GM23338 (cell line): Measurements from ENCODE around the gene MAP4K1. TPM values are rescaled to one million over a fixed set of nuclear protein-coding genes. Genes with fewer than 3 reads are reported as not detected.

Experiments used
- ATAC-seq: fragments of 200-7000 bp; cut with Tn5 transposase; 3 replicates; pipeline ENCODE4 v1.9.1; 2020
- DNase-seq: peaks from one replicate; pipeline ENCODE4 v3.0.0-alpha.2; 2015; ENCODE audit warnings: low spot score
- H2AFZ ChIP-seq: fragments of 200-600 bp; sonication (generic); 2 replicates; pipeline ENCODE4 v1.8.0; 2016; ENCODE audit warnings: antibody characterized with exemption, mild to moderate bottlenecking, moderate library complexity
- H3F3A ChIP-seq: fragments of 200-600 bp; sonication (generic); replicated peaks from 2 replicates; pipeline ENCODE4 v1.8.0; 2017; ENCODE audit warnings: antibody characterized with exemption, mixed run types, low read depth
- H3K27ac ChIP-seq: fragments of 200-600 bp; sonication (generic); 2 replicates; pipeline ENCODE4 v1.6.1; 2016; ENCODE audit warnings: low read depth
- H3K27me3 ChIP-seq: fragments of 200-600 bp; sonication (generic); 2 replicates; pipeline ENCODE4 v1.8.0; 2016; ENCODE audit warnings: mild to moderate bottlenecking, mixed run types, moderate library complexity; ENCODE audit not compliant: insufficient read depth
- H3K36me3 ChIP-seq: fragments of 200-600 bp; sonication (generic); 2 replicates; pipeline ENCODE4 v1.8.0; 2016; ENCODE audit warnings: mild to moderate bottlenecking; ENCODE audit not compliant: insufficient read depth
- H3K4me1 ChIP-seq: fragments of 200-600 bp; sonication (generic); 2 replicates; pipeline ENCODE4 v1.8.0; 2016; ENCODE audit warnings: mild to moderate bottlenecking, moderate library complexity; ENCODE audit not compliant: insufficient read depth
- H3K4me2 ChIP-seq: fragments of 200-600 bp; sonication (generic); 2 replicates; pipeline ENCODE4 v1.7.1; 2017; ENCODE audit warnings: mixed run types
- H3K4me3 ChIP-seq: fragments of 200-600 bp; sonication (generic); 2 replicates; pipeline ENCODE4 v1.6.1; 2016; ENCODE audit warnings: mixed run types
- H3K79me2 ChIP-seq: fragments of 200-600 bp; sonication (generic); replicated peaks from 2 replicates; pipeline ENCODE4 v1.8.0; 2017; ENCODE audit warnings: mild to moderate bottlenecking; ENCODE audit not compliant: insufficient read depth
- H3K9me2 ChIP-seq: fragments of 200-600 bp; sonication (generic); 2 replicates; pipeline ENCODE4 v1.8.0; 2017; ENCODE audit not compliant: insufficient read depth
- H4K20me1 ChIP-seq: fragments of 200-600 bp; sonication (generic); replicated peaks from 2 replicates; pipeline ENCODE4 v1.8.0; 2017; ENCODE audit warnings: mild to moderate bottlenecking; ENCODE audit not compliant: insufficient read depth
- H3K27ac Mint-ChIP-seq: 2 replicates; pipeline ENCODE4 v1.8.0; 2020; ENCODE audit warnings: inconsistent platforms, mild to moderate bottlenecking, moderate library complexity, mixed read lengths
- H3K27me3 Mint-ChIP-seq: 3 replicates; pipeline ENCODE4 v1.8.0; 2022; ENCODE audit warnings: low read depth, mild to moderate bottlenecking, moderate library complexity, mixed read lengths, inconsistent platforms; ENCODE audit not compliant: insufficient read depth, poor library complexity
- H3K36me3 Mint-ChIP-seq: 3 replicates; pipeline ENCODE4 v1.8.0; 2021; ENCODE audit warnings: low read depth, mild to moderate bottlenecking, inconsistent platforms, moderate library complexity, mixed read lengths
- H3K4me1 Mint-ChIP-seq: 3 replicates; pipeline ENCODE4 v1.8.0; 2020; ENCODE audit warnings: mild to moderate bottlenecking, inconsistent platforms, mixed read lengths
- H3K4me3 Mint-ChIP-seq: 3 replicates; pipeline ENCODE4 v1.8.0; 2021; ENCODE audit warnings: moderate library complexity, mild to moderate bottlenecking, inconsistent platforms, mixed read lengths
- H3K9me3 Mint-ChIP-seq: 3 replicates; pipeline ENCODE4 v1.8.0; 2020; ENCODE audit warnings: moderate library complexity, mild to moderate bottlenecking, inconsistent platforms, mixed read lengths
- CREB1 ChIP-seq: fragments of 250-450 bp; sonication (Bioruptor Pico); IDR thresholded peaks from 2 replicates; pipeline ENCODE4 v1.5.0; 2020; ENCODE audit warnings: low read depth, mild to moderate bottlenecking, moderate library complexity
- ETS1 ChIP-seq: IDR thresholded peaks from 2 replicates; pipeline ENCODE4 v1.6.1; 2016; ENCODE audit warnings: antibody characterized with exemption
- EZH2 ChIP-seq: fragments of 200-600 bp; sonication (generic); IDR thresholded peaks from one replicate; pipeline ENCODE4 v1.8.0; 2017; ENCODE audit warnings: antibody characterized with exemption, mild to moderate bottlenecking, low read depth; ENCODE audit not compliant: unreplicated experiment
- EZH2phosphoT487 ChIP-seq: fragments of 200-600 bp; sonication (generic); IDR thresholded peaks from one replicate; pipeline ENCODE4 v1.8.1; 2018; ENCODE audit warnings: antibody characterized with exemption; ENCODE audit not compliant: unreplicated experiment
- JUNB ChIP-seq: IDR thresholded peaks from one replicate; pipeline ENCODE4 v1.6.1; 2016; ENCODE audit warnings: antibody characterized with exemption; ENCODE audit not compliant: unreplicated experiment
- NANOG ChIP-seq: IDR thresholded peaks from 2 replicates; pipeline ENCODE4 v1.6.1; 2016; ENCODE audit warnings: antibody characterized with exemption, borderline replicate concordance
- POLR2AphosphoS5 ChIP-seq: IDR thresholded peaks from 2 replicates; pipeline ENCODE4 v1.6.1; 2016; ENCODE audit warnings: antibody characterized with exemption, low read depth
- REST ChIP-seq: IDR thresholded peaks from one replicate; pipeline ENCODE4 v1.6.1; 2018; ENCODE audit warnings: antibody characterized with exemption; ENCODE audit not compliant: unreplicated experiment
- STAT1 ChIP-seq: IDR thresholded peaks from one replicate; pipeline ENCODE4 v1.6.1; 2016; ENCODE audit warnings: antibody characterized with exemption; ENCODE audit not compliant: unreplicated experiment
- ZNF114 ChIP-seq: fragments of 250-450 bp; sonication (Bioruptor Pico); IDR thresholded peaks from 2 replicates; pipeline ENCODE4 v1.5.0; 2020; ENCODE audit warnings: mild to moderate bottlenecking, moderate library complexity
- ZNF331 ChIP-seq: fragments of 250-450 bp; sonication (Bioruptor Pico); IDR thresholded peaks from 2 replicates; pipeline ENCODE4 v1.5.0; 2020; ENCODE audit warnings: low read depth, mild to moderate bottlenecking, moderate library complexity
- polyA plus RNA-seq: library from polyadenylated mRNA; unstranded; fragments of >200 nt; fragmentation: Nextera tagmentation; extraction: Ambion mirVana; gene quantifications from 2 replicates; pipeline ENCODE4 v1.2.1, GENCODE V29; 2016
- total RNA-seq: library from RNA; depleted of rRNA; stranded (reverse); fragments of >200 nt; shearing (Covaris generic); gene quantifications from 2 replicates; pipeline ENCODE4 v1.2.3, GENCODE V29; 2014
- TF ChIP-seq, protein P1 (sequence below): fragments of 250-450 bp; sonication (Bioruptor Pico); IDR thresholded peaks from 2 replicates; pipeline ENCODE4 v1.5.0; 2020; ENCODE audit warnings: mild to moderate bottlenecking, moderate library complexity
- TF ChIP-seq, protein P2 (sequence below), 2 experiments: fragments of 200-600 bp in 1 of 2; sonication (generic) in 1 of 2; conservative IDR thresholded peaks; 2 replicates each; pipeline versions ENCODE4 v1.5.1 to v1.6.1; 2016 to 2017; ENCODE audit warnings: antibody characterized with exemption in 2 of 2, low read depth in 2 of 2, mild to moderate bottlenecking in 2 of 2, moderate library complexity in 1 of 2

MAP4K1 gene
- total and polyA plus RNA-seq, 2 experiments from 2014 or later = 7.7 to 44.6 TPM

GRCh38 chr19:38666663-38667511 is 49.1 kb upstream of the MAP4K1 start:
- Mint-ChIP-seq H3K36me3 (peaks cover 32% of the 10 kb centered on the region), H3K27ac (peak overlapping the region; percentile 98), H3K4me3 (peak overlapping the region; percentile 55), H3K27me3 (peaks cover 37% of the 10 kb centered on the region), H3K4me1 (peaks cover 97% of the 10 kb centered on the region), H3K9me3 (no peaks in the 10 kb centered on the region)
- DNase-seq (no peak), ATAC-seq (peak; percentile 21)
- H3K9me2 ChIP-seq = no peaks in the 10 kb centered on the region
- H3K36me3 ChIP-seq = no peaks in the 10 kb centered on the region; the same call in 1 of the 2 replicates
- H3K27me3 ChIP-seq = no peaks in the 10 kb centered on the region
- peaks cover 90% of the 10 kb centered on the region for H3K4me1 ChIP-seq
- H4K20me1 ChIP-seq = peaks cover 8% of the 10 kb centered on the region
- peaks cover 92% of the 10 kb centered on the region for H3K79me2 ChIP-seq
- peaks cover 13% of the 10 kb centered on the region for H3F3A ChIP-seq
- H3K4me3 ChIP-seq = peak overlapping the region; percentile 38
- TF ChIP-seq, protein P1, sequence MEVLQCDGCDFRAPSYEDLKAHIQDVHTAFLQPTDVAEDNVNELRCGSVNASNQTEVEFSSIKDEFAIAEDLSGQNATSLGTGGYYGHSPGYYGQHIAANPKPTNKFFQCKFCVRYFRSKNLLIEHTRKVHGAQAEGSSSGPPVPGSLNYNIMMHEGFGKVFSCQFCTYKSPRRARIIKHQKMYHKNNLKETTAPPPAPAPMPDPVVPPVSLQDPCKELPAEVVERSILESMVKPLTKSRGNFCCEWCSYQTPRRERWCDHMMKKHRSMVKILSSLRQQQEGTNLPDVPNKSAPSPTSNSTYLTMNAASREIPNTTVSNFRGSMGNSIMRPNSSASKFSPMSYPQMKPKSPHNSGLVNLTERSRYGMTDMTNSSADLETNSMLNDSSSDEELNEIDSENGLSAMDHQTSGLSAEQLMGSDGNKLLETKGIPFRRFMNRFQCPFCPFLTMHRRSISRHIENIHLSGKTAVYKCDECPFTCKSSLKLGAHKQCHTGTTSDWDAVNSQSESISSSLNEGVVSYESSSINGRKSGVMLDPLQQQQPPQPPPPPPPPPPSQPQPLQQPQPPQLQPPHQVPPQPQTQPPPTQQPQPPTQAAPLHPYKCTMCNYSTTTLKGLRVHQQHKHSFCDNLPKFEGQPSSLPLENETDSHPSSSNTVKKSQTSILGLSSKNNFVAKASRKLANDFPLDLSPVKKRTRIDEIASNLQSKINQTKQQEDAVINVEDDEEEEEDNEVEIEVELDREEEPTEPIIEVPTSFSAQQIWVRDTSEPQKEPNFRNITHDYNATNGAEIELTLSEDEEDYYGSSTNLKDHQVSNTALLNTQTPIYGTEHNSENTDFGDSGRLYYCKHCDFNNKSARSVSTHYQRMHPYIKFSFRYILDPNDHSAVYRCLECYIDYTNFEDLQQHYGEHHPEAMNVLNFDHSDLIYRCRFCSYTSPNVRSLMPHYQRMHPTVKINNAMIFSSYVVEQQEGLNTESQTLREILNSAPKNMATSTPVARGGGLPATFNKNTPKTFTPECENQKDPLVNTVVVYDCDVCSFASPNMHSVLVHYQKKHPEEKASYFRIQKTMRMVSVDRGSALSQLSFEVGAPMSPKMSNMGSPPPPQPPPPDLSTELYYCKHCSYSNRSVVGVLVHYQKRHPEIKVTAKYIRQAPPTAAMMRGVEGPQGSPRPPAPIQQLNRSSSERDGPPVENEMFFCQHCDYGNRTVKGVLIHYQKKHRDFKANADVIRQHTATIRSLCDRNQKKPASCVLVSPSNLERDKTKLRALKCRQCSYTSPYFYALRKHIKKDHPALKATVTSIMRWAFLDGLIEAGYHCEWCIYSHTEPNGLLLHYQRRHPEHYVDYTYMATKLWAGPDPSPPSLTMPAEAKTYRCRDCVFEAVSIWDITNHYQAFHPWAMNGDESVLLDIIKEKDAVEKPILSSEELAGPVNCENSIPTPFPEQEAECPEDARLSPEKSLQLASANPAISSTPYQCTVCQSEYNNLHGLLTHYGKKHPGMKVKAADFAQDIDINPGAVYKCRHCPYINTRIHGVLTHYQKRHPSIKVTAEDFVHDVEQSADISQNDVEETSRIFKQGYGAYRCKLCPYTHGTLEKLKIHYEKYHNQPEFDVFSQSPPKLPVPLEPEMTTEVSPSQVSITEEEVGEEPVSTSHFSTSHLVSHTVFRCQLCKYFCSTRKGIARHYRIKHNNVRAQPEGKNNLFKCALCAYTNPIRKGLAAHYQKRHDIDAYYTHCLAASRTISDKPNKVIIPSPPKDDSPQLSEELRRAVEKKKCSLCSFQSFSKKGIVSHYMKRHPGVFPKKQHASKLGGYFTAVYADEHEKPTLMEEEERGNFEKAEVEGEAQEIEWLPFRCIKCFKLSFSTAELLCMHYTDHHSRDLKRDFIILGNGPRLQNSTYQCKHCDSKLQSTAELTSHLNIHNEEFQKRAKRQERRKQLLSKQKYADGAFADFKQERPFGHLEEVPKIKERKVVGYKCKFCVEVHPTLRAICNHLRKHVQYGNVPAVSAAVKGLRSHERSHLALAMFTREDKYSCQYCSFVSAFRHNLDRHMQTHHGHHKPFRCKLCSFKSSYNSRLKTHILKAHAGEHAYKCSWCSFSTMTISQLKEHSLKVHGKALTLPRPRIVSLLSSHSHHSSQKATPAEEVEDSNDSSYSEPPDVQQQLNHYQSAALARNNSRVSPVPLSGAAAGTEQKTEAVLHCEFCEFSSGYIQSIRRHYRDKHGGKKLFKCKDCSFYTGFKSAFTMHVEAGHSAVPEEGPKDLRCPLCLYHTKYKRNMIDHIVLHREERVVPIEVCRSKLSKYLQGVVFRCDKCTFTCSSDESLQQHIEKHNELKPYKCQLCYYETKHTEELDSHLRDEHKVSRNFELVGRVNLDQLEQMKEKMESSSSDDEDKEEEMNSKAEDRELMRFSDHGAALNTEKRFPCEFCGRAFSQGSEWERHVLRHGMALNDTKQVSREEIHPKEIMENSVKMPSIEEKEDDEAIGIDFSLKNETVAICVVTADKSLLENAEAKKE = no peak
- TF ChIP-seq STAT1 = no peak
- TF ChIP-seq EZH2phosphoT487 = no peak
- TF ChIP-seq REST = no peak
- TF ChIP-seq JUNB = no peak
- no peak for TF ChIP-seq ZNF331 (CRISPR knock-in tag)
- no peak for TF ChIP-seq CREB1 (CRISPR knock-in tag)
- no peak for TF ChIP-seq NANOG
- TF ChIP-seq POLR2AphosphoS5 = no peak
- TF ChIP-seq, protein P2, sequence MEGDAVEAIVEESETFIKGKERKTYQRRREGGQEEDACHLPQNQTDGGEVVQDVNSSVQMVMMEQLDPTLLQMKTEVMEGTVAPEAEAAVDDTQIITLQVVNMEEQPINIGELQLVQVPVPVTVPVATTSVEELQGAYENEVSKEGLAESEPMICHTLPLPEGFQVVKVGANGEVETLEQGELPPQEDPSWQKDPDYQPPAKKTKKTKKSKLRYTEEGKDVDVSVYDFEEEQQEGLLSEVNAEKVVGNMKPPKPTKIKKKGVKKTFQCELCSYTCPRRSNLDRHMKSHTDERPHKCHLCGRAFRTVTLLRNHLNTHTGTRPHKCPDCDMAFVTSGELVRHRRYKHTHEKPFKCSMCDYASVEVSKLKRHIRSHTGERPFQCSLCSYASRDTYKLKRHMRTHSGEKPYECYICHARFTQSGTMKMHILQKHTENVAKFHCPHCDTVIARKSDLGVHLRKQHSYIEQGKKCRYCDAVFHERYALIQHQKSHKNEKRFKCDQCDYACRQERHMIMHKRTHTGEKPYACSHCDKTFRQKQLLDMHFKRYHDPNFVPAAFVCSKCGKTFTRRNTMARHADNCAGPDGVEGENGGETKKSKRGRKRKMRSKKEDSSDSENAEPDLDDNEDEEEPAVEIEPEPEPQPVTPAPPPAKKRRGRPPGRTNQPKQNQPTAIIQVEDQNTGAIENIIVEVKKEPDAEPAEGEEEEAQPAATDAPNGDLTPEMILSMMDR (conservative IDR thresholded peaks at IDR 0.05; ENCODE audit: low read depth in 2 of 2) = no peak
- no peak for TF ChIP-seq EZH2
- no peak for TF ChIP-seq ETS1
- no peak for TF ChIP-seq ZNF114
- peak overlapping the region; percentile 99 for H3K27ac ChIP-seq
- peak overlapping the region; percentile 72 for H3K4me2 ChIP-seq
- H2AFZ ChIP-seq = no peak overlapping the region
